ENCODE measurements around the gene EVC2.

GRCh38 chr4:5541169-5541568, 167.2 kb downstream of the EVC2 start:
- TF ChIP-seq POLR2A (IDR thresholded peaks at IDR 0.05) (no peak), CTCF (IDR thresholded peaks at IDR 0.05) (no peak)

Data from body of pancreas (tissue), 4 donors.